HG03565 (cell line): ENCODE measurements around the gene GNG7.

ENCODE experiments used
- ATAC-seq: cut with Tn5 transposase; IDR thresholded peaks from one replicate; pipeline ENCODE4 v1.9.1; 2021; ENCODE audit warnings: mild to moderate bottlenecking, moderate library complexity; ENCODE audit not compliant: unreplicated experiment

The GNG7 gene

GRCh38 chr19:2702170-2703076, at the start of gene GNG7:
TSS of gene GNG7 (minus strand) at chr19:2702694. CDS start at chr19:2520688, 182,006 bp downstream.
- peak; percentile 77 for ATAC-seq

GRCh38 chr19:2751438-2751830, 48.9 kb upstream of the GNG7 start:
- ATAC-seq = no peak

DNA sequence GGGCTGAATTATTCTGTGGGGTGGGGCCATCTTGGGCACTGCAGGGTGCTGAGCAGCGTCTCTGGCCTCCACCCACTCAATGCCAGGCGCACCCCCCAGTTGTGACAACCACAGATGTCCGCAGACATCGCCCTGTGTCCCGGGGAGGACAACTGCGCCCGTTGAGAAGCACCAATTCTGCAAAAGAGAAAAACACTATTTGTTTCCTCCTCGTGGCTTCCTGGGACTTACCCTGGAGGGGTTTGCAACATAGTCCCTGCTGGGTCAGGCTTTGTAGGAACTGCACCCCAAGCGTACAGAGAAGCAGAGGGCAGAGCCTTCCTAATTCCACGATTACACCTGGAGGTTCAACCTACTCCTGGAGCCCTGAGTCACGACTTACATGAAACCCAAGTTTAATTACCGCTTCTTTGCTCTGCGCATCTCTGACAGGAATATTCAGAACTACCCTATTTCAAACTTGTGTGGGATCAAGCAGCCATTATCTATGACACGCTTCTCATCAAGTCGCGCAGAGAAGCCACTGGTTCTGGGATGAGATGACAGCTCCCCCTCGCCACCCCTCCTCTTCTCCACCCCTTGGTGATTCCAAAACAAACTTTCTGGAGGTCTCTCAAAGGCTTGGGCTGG, 48.4 kb upstream of the GNG7 start:
- ATAC-seq = no peak

DNA sequence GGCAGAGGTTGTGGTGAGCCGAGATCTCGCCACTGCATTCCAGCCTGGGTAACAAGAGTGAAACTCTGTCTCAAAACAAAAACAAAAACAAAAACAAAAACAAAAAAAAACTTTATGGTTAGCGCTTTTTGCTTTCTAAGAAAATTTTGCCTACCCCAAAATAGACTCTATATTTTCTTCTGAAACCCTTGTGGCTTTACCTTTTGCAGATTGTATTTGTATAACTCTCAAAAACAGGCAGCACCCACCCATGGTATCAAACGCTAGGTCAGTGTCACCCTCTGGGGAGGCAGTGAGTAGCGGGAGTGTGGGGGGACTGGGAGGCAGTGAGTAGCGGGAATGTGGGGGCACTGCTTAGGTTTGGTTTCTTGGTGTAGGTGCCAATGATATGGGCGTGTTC, 44.9 kb upstream of the GNG7 start:
- ATAC-seq = no peak

DNA sequence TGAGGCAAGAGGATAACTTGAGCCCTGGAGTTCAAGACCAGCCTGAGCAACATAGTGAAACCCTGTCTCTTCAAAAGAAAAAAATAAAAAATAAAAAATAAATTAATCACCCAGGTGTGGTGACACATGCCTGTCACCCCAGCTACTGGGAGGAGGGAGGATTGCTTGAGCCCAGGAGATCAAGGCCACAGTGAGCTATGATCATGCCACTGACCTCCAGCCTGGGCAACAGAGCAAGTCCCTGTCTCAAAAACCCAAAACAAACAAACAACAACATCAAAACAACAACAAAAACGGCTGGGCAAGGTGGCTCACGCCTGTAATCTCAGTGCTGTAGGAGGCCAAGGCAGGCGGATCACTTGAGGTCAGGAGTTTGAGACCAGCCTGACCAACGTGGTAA, 41.6 kb upstream of the GNG7 start:
- ATAC-seq = no peak

- no peak for ATAC-seq
Measured at GRCh38 chr19:2743099-2743498, 40.6 kb upstream of the GNG7 start.

GRCh38 chr19:2740314-2740656, 37.8 kb upstream of the GNG7 start:
- no peak for ATAC-seq

DNA sequence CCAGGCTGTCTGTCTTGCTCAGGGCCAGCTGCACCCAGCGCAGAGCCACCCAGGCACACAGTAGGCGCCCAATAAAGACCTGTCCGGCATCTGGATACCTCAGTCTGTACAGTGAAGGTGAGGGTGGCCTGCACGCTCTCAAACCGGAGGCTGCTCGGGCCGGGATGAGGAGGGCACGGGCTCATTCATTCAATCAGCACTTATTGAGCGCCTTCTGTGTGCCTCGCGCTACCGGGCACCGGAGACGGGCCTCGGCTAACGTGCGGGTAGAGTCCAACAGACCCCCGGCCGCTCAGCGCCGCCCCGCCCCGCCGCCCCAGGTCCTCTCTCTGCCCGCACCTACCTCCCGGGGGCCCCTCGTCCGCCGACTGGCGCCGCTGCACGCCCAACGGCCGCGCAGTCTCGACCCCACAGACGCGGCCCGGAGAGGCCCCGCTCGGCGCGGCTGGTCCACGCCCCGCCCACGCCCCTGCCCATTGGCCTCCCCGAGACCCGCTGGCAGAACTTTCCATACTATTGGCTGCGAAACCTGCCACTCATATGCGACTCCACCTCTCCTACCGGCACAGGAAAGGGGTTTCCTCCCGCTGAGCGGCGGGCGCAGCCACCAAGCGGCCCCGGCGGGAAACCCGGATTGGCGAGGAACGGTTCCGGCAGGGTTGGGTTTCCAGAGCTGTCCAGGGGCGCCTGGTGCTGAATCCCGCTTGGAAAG, 37.3 kb upstream of the GNG7 start, which contains the start of gene SLC39A3:
SLC39A3 (minus strand) TSS at position 416 of the 712 bp plus-strand sequence. CDS start 2,760 bp downstream, outside the sequence.
- ATAC-seq = peak; percentile 92

DNA sequence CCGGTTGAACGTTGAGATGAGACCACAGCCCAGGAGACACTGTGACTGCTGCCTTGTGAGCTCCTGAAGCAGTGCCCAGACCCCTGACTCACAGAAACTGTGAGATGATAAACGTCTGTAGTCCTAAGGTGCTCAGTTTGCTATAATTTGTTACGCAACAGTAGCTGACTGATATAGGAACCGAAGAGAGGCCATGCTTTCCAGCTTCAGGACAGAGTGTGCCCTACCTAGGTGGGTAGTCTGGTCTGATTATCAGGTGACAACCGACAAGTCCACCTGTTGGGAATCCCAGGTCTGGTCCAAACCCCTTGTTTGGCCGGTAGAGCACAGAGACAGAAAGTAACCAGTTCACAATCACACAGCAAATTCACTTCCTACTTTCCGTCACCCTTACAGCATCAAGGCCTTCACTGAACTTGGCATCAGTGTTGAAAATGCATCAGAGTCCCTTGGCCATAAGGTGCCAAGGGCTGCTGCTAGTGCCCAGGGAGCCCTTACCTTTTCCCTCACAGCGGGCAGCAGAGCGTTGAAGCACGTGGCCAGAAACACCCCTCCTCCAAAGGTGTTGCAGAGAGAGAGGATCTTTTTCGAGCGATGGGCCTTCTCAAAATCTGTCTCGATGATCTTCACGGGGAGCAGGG, 34.2 kb upstream of the GNG7 start:
- no peak for ATAC-seq

DNA sequence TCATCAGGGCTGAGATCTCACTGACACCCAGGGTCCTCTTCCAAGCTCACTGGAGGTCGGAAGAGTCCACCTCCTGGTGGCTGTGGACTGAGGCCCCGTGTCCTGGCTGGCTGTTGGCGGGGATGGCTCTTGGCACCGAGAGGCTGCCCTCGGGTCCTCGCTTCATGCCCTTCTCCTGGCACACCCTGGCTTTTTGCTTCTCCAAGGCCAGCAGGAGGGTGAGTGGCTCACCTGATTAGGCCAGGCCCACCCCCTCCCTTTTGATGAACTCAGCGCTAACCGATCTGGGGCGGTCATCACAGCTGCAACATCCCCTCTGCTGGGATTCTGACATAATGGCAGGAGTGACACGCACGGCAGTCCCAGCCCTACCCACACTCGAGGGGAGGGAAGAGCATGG, 32.9 kb upstream of the GNG7 start:
- ATAC-seq = no peak

- ATAC-seq = no peak
Measured at GRCh38 chr19:2734589-2735288, 32.2 kb upstream of the GNG7 start.

- ATAC-seq = no peak
Measured at GRCh38 chr19:2733930-2734588, 31.6 kb upstream of the GNG7 start.

GRCh38 chr19:2732883-2733282, 30.4 kb upstream of the GNG7 start:
- ATAC-seq = no peak

- ATAC-seq = no peak
Measured at GRCh38 chr19:2732157-2732725, 29.7 kb upstream of the GNG7 start.

DNA sequence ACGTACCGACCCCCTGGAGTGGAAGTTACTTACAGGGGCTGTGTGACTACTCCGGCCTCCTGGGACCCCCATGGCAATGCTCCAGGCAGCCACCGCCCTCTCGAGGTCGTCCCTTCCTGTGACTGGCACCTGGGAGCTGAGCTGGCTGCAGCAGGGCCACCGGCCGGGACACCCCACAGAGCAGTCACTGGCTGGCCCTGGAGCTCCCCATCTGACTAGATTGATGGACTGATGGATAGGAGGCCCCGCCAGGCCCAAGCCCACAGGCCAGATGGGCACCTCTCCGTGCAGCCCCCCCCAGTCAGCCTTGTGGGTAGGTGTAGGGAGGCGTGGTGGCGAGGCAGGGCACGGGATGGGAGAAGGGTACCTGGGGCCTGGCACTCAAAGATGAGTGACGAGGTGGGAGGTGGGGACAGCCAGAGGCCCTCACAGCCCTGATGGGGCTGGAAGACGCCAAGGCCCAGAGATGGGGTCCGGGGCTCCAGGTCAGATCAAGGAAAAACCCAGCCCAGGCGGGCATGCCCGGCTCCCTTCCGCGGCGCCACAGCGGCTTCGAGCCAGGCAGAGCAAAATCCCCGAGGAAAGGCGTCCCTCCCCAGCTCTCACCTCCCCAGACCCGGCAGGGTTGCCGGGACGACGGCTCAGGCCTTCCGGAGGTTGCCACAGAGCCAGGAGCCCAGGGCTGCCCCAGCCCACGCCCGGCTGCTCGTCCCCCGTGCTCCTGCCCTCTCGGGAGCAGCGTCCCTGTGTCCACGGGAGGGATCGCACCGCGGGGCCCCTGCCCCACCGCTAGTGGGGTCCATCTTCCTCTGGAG, 28.9 kb upstream of the GNG7 start:
- no peak for ATAC-seq

DNA sequence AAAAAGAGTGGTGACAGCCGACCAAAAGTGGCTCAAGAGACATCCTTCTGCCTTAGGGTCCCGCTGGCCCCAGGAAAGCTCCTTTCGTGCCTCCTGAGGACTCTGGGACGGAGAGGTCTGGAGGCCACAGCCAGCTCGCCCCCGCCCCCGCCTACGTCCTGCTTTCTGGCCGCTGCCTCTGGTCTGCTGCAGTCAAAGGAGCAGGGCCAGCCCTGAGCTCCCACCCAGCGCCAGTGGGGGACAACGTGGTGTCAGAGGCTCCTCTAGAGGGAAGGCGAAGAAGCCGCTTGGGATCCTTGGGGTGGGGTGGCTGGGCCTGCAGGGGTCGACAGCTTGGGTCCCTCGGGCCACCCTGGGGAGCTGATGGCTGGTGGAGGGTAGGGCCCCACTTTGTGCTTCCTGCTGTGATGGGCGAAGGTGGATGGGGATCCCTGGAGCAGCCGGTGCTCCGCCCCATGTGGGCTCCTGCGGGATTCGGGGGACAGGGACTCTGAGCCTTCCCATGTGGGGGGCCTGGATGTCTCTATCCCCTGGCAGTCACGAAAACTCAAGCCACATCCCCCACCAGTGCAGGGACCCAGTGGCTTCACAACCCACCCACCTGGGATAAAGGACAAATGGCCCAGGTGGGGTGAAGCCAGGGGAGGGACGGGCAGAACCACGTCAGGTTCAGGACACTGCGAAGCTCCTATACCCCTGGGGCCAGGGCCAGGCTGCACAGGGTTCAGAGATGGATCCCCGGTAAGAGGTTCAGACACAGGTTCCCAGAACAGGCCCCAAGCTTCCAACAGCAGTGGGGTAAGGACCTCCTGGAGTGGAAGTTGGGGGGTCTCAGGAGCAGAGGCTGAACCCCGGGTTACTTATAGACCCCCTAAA, 27.7 kb upstream of the GNG7 start:
- ATAC-seq = no peak

DNA sequence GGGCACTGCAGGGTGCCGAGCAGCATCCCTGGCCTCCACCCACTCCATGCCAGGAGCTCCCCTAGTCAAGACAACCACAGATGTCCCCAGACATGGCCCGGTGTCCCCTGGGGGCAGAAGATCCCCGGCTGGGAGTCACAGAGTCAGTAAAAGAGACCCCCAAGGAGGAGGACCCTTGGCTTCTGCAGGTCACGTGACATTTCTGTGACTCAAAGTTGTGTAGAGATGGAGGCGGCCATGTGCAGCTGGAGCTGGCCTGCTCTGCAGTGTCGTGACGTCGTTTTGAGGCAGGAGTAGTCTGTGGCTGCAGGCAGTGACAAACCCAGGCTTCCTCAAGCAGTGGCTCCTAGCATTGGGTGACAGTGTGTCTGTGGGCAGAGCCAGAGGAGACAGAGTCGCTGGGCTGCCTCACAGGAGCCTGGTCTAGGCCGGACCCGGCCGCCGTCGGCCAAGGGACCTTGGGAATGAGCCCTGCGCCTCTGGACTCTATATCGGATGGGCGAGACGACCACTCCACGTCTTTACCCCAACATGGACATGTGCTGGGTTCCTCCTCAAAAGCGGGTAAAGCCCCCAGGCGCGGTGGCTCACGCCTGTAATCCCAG, 26.4 kb upstream of the GNG7 start:
- no peak for ATAC-seq

GRCh38 chr19:2727640-2727944, 25.1 kb upstream of the GNG7 start:
- ATAC-seq = no peak
